Rectal smooth muscle tissue (tissue), 1 donor: ENCODE measurements around the gene SLC44A2.
"Not testable (repeated sequence)": the region's sequence is repeated elsewhere in the genome, so short reads cannot be mapped to it uniquely, and the experiment has no call there.

Source experiments
- H3K27ac ChIP-seq: one replicate; pipeline ENCODE4 v1.7.0; 2013; ENCODE audit warnings: low read depth, low read length, inconsistent platforms
- H3K27me3 ChIP-seq: one replicate; pipeline ENCODE4 v1.7.0; 2013; ENCODE audit warnings: low read length; ENCODE audit not compliant: control insufficient read depth, insufficient read depth
- H3K36me3 ChIP-seq: one replicate; pipeline ENCODE4 v1.7.0; 2013; ENCODE audit warnings: low read length; ENCODE audit not compliant: control insufficient read depth, insufficient read depth
- H3K4me1 ChIP-seq: one replicate; pipeline ENCODE4 v1.7.0; 2013; ENCODE audit warnings: low read length; ENCODE audit not compliant: control insufficient read depth, insufficient read depth
- H3K4me3 ChIP-seq: one replicate; pipeline ENCODE4 v1.7.0; 2013; ENCODE audit warnings: low read length
- H3K9ac ChIP-seq: one replicate; pipeline ENCODE4 v1.7.0; 2013; ENCODE audit warnings: low read length

The SLC44A2 gene

DNA sequence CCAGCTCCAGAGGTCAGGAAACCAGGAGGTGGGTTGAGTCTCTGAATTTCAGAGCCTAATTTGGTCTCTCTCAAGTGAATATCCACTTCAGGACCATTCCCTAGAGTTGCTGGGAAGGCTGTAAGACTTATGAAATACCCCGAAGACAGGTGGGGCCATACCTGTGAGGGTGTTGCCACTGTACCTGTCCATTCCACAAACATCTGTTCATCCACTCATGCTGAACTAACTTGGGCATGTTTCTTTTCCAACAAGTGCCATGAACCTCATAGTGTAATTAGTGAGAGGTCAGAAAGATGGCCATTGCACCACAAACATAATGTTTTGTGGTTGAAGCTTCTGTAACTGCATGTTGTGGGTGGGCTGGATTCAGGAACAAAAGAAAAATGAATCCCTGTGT, 36.6 kb downstream of the SLC44A2 start:
- H3K27ac ChIP-seq = no peak overlapping the region
- no peaks in the 10 kb centered on the region for H3K36me3 ChIP-seq
- no peak overlapping the region for H3K9ac ChIP-seq
- no peaks in the 10 kb centered on the region for H3K27me3 ChIP-seq
- H3K4me3 ChIP-seq = no peak overlapping the region
- peaks cover 4% of the 10 kb centered on the region for H3K4me1 ChIP-seq

GRCh38 chr19:10662384-10663251, 37.3 kb downstream of the SLC44A2 start:
- Histone ChIP-seq H3K9ac (no peak overlapping the region), H3K36me3 (no peaks in the 10 kb centered on the region), H3K27me3 (no peaks in the 10 kb centered on the region), H3K4me3 (no peak overlapping the region), H3K4me1 (peaks cover 4% of the 10 kb centered on the region), H3K27ac (no peak overlapping the region)

GRCh38 chr19:10663252-10663563, 37.9 kb downstream of the SLC44A2 start:
- not testable (repeated sequence) for H3K27me3 ChIP-seq, H3K4me3 ChIP-seq, H3K27ac ChIP-seq, H3K36me3 ChIP-seq, H3K4me1 ChIP-seq, H3K9ac ChIP-seq

DNA sequence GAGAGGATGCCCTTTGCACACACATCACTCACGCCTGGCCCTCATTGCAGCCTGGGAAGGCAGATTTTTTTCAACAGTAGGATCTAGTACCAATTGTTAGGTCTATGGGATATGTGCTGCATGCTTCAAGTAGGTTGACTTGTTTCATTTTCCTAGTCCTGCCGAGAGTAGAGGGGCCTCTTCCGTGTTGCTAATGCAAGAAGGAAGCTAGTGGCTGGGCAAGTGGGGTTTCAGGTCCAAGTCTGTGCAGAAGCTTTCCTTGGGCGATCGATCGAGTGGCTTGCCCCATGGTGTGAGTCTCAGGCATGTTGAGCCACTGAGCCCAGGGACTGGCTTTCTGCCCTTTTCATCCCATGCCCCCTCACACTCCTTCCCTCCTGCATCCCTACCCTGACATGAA, 42.5 kb downstream of the SLC44A2 start:
- no peak overlapping the region for H3K4me3 ChIP-seq
- H3K9ac ChIP-seq = no peak overlapping the region
- no peak overlapping the region for H3K27ac ChIP-seq
- no peaks in the 10 kb centered on the region for H3K4me1 ChIP-seq
- peaks cover 7% of the 10 kb centered on the region for H3K36me3 ChIP-seq
- no peaks in the 10 kb centered on the region for H3K27me3 ChIP-seq

DNA sequence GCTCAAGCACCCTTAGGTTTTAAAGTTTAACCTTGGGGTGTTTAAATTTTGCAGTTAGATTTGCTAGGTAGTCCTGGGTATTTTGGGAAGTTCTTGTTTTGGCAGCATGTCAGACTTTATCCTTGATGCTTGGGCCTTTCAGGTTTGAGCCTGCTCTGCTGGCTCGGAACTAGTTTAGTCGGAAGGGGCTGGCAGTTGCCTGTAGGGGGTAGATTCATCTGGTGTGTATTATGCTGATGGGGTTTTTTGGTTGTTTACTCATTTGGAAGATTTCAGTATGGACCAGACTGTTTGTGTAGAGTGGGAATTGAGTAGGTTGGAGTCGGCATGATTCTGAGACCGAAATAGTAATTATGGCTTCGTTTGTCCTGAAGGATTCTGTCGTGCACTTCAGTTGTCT, 43.9 kb downstream of the SLC44A2 start:
- H3K9ac ChIP-seq = no peak overlapping the region
- no peak overlapping the region for H3K27ac ChIP-seq
- H3K27me3 ChIP-seq = no peaks in the 10 kb centered on the region
- no peaks in the 10 kb centered on the region for H3K4me1 ChIP-seq
- peaks cover 9% of the 10 kb centered on the region for H3K36me3 ChIP-seq
- H3K4me3 ChIP-seq = no peak overlapping the region

- Histone ChIP-seq H3K27me3 (no peaks in the 10 kb centered on the region), H3K27ac (no peak overlapping the region), H3K9ac (no peak overlapping the region), H3K4me1 (no peaks in the 10 kb centered on the region), H3K36me3 (peaks cover 9% of the 10 kb centered on the region), H3K4me3 (no peak overlapping the region)
Measured at GRCh38 chr19:10670182-10670581, 44.8 kb downstream of the SLC44A2 start.

- H3K4me3 ChIP-seq = no peak overlapping the region
- H3K4me1 ChIP-seq = no peaks in the 10 kb centered on the region
- H3K36me3 ChIP-seq = peaks cover 15% of the 10 kb centered on the region
- H3K9ac ChIP-seq = no peak overlapping the region
- H3K27ac ChIP-seq = no peak overlapping the region
- H3K27me3 ChIP-seq = no peaks in the 10 kb centered on the region
Measured at GRCh38 chr19:10670876-10671804, 45.8 kb downstream of the SLC44A2 start.

DNA sequence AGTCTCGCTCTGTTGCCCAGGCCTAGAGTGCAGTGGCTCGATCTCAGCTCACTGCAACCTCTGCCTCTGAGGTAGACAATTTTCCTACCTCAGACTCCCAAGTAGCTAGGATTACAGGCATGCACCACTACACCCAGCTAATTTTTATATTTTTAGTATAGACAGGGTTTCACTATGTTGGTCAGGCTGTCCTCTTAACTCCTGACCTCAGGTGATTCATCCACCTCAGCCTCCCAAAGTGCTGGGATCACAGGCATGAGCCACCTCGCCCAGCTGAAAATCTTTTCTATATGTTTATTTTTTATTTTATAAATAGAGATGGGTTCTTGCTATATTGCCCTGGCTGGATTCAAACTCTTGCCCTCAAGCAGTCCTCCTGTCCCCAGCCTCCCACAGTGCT, 46.6 kb downstream of the SLC44A2 start:
- not testable (repeated sequence) for H3K9ac ChIP-seq, H3K4me3 ChIP-seq, H3K27me3 ChIP-seq, H3K4me1 ChIP-seq, H3K27ac ChIP-seq
- H3K36me3 ChIP-seq = peaks cover 15% of the 10 kb centered on the region

- not testable (repeated sequence) for H3K4me3 ChIP-seq, H3K27me3 ChIP-seq
Measured at GRCh38 chr19:10675214-10675613, 49.9 kb downstream of the SLC44A2 start.

DNA sequence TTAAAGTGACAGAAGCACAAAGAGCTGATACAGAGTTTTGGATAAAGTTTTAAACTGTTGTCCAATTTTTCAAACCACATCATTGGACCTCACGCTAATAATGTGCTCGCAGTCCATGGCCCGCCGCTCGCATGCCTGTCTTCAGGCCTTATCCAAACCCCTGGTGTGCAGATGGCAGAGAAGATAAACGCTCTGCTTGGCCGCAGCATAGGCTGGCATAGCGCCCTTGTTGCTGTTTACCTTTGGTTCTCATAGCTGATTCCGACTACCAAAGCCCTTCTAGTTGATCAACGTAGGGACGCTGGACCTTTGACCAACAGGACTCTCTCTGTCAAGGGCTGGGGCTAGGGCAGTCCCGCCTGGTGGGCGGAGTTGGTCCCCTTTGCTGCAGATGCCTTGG, 52.4 kb downstream of the SLC44A2 start:
- Histone ChIP-seq H3K27ac (no peak overlapping the region), H3K27me3 (no peaks in the 10 kb centered on the region), H3K4me3 (no peak overlapping the region), H3K4me1 (no peaks in the 10 kb centered on the region), H3K9ac (no peak overlapping the region), H3K36me3 (peaks cover 61% of the 10 kb centered on the region)

More at GRCh38 chr19:10675214-10675613, 49.9 kb downstream of the SLC44A2 start:
- not testable (repeated sequence) for H3K9ac ChIP-seq, H3K27ac ChIP-seq, H3K4me1 ChIP-seq
- peaks cover 42% of the 10 kb centered on the region for H3K36me3 ChIP-seq

GRCh38 chr19:10678813-10679212, 53.5 kb downstream of the SLC44A2 start:
- Histone ChIP-seq H3K27ac (no peak overlapping the region), H3K4me3 (no peak overlapping the region), H3K9ac (no peak overlapping the region), H3K36me3 (peaks cover 69% of the 10 kb centered on the region), H3K27me3 (no peaks in the 10 kb centered on the region), H3K4me1 (no peaks in the 10 kb centered on the region)

- no peak overlapping the region for H3K27ac ChIP-seq
- no peak overlapping the region for H3K9ac ChIP-seq
- peaks cover 72% of the 10 kb centered on the region for H3K36me3 ChIP-seq
- H3K27me3 ChIP-seq = no peaks in the 10 kb centered on the region
- H3K4me1 ChIP-seq = no peaks in the 10 kb centered on the region
- H3K4me3 ChIP-seq = no peak overlapping the region
Measured at GRCh38 chr19:10679743-10680142, 54.4 kb downstream of the SLC44A2 start.
